Activated gamma-delta T cell (primary cell): Measurements from ENCODE around the gene LDOC1.
"Not testable (repeated sequence)": the region's sequence is repeated elsewhere in the genome, so short reads cannot be mapped to it uniquely, and the experiment has no call there.

ENCODE experiments used
- DNase-seq: peaks from one replicate; lab custom pipeline; 2025; lab: John Stamatoyannopoulos, UW
- total RNA-seq, 2 donors: gene quantifications; one replicate each; lab custom pipeline; 2026; lab: John Stamatoyannopoulos, UW

LDOC1 gene
- 0.57 to 1.3 reads per million in 2 donors for total RNA-seq

GRCh38 chrX:141176586-141177451 lies at the start of gene LDOC1:
Gene LDOC1, minus strand, starts transcription at chrX:141177129. Its CDS starts 108 bp downstream, at chrX:141177021.
- DNase-seq, result peak; percentile 26

GRCh38 chrX:141221611-141222010 lies 44.7 kb upstream of the LDOC1 start:
- no peak for DNase-seq

GRCh38 chrX:141220342-141221008 lies 43.5 kb upstream of the LDOC1 start:
- DNase-seq, result no peak

GRCh38 chrX:141214196-141214595 lies 37.3 kb upstream of the LDOC1 start:
- no peak for DNase-seq

- DNase-seq, result no peak
These were observed 25.0 kb upstream of the LDOC1 start for GRCh38 chrX:141201962-141202361.

- not testable (repeated sequence) for DNase-seq
These were observed 11.6 kb upstream of the LDOC1 start for GRCh38 chrX:141188573-141188972.

- DNase-seq, result no peak
These were observed 8.4 kb upstream of the LDOC1 start for GRCh38 chrX:141185366-141185765.

GRCh38 chrX:141183000-141183399 lies 6.1 kb upstream of the LDOC1 start:
- DNase-seq, result no peak

GRCh38 chrX:141180851-141181250 lies 3.9 kb upstream of the LDOC1 start:
- DNase-seq, result no peak

- DNase-seq, result no peak
These were observed 1.1 kb downstream of the LDOC1 start for GRCh38 chrX:141175786-141176185.

GRCh38 chrX:141164406-141164805 lies 12.5 kb downstream of the LDOC1 start:
- no peak for DNase-seq

GRCh38 chrX:141158084-141158483 lies 18.8 kb downstream of the LDOC1 start:
- no peak for DNase-seq

GRCh38 chrX:141155231-141155630 lies 21.7 kb downstream of the LDOC1 start:
- not testable (repeated sequence) for DNase-seq

- no peak for DNase-seq
These were observed 34.0 kb downstream of the LDOC1 start for GRCh38 chrX:141142946-141143345.

GRCh38 chrX:141133272-141133671 lies 43.7 kb downstream of the LDOC1 start:
- no peak for DNase-seq

GRCh38 chrX:141127146-141127545 lies 49.8 kb downstream of the LDOC1 start:
- no peak for DNase-seq
